H9 (cell line): ENCODE data around the gene FBXL7. TPM values are rescaled to one million over a fixed set of nuclear protein-coding genes. Genes with fewer than 3 reads are reported as not detected.

Source experiments
- DNase-seq: peaks from one replicate; pipeline ENCODE4 v3.0.0-alpha.2; 2017
- H2AFZ ChIP-seq: one replicate; pipeline ENCODE4 v1.6.1; 2013; ENCODE audit warnings: mild to moderate bottlenecking, low read length, control low read depth, moderate library complexity
- H2AK5ac ChIP-seq: 2 replicates; pipeline ENCODE4 v1.6.1; 2013; ENCODE audit warnings: low read length, control low read depth, mixed read lengths; ENCODE audit not compliant: insufficient read length
- H2BK120ac ChIP-seq: one replicate; pipeline ENCODE4 v1.6.1; 2013; ENCODE audit warnings: low read depth, mild to moderate bottlenecking, low read length, control low read depth, inconsistent platforms; ENCODE audit not compliant: poor library complexity, severe bottlenecking
- H2BK12ac ChIP-seq: 2 replicates; pipeline ENCODE4 v1.6.1; 2013; ENCODE audit warnings: low read length, control low read depth, mixed read lengths, low read depth; ENCODE audit not compliant: insufficient read length
- H2BK15ac ChIP-seq: 2 replicates; pipeline ENCODE4 v1.6.1; 2013; ENCODE audit warnings: low read depth, low read length, control low read depth
- H2BK20ac ChIP-seq: one replicate; pipeline ENCODE4 v1.6.1; 2013; ENCODE audit warnings: low read depth, mild to moderate bottlenecking, low read length, control low read depth, inconsistent platforms; ENCODE audit not compliant: poor library complexity, severe bottlenecking
- H2BK5ac ChIP-seq: 2 replicates; pipeline ENCODE4 v1.6.1; 2013; ENCODE audit warnings: low read length, control low read depth, mixed read lengths; ENCODE audit not compliant: insufficient read length
- H3K14ac ChIP-seq: 2 replicates; pipeline ENCODE4 v1.6.1; 2013; ENCODE audit warnings: low read length, control low read depth; ENCODE audit not compliant: insufficient read depth
- H3K18ac ChIP-seq: 2 replicates; pipeline ENCODE4 v1.6.1; 2013; ENCODE audit warnings: low read depth, mild to moderate bottlenecking, mixed read lengths, low read length, control low read depth; ENCODE audit not compliant: insufficient read length
- H3K23ac ChIP-seq: 2 replicates; pipeline ENCODE4 v1.6.1; 2013; ENCODE audit warnings: low read length, control low read depth, mixed read lengths, low read depth; ENCODE audit not compliant: insufficient read length
- H3K23me2 ChIP-seq: 2 replicates; pipeline ENCODE4 v1.6.1; 2013; ENCODE audit warnings: low read depth, mild to moderate bottlenecking, mixed read lengths, low read length, control low read depth; ENCODE audit not compliant: insufficient read length, poor library complexity, severe bottlenecking
- H3K27ac ChIP-seq: 2 replicates; pipeline ENCODE4 v1.5.1; 2013; ENCODE audit warnings: low read length, control low read depth, mixed read lengths, low read depth; ENCODE audit not compliant: insufficient read length
- H3K27me3 ChIP-seq: 2 replicates; pipeline ENCODE4 v1.6.1; 2013; ENCODE audit warnings: low read length, control low read depth, inconsistent platforms; ENCODE audit not compliant: insufficient read depth
- H3K4ac ChIP-seq: 2 replicates; pipeline ENCODE4 v1.6.1; 2013; ENCODE audit warnings: low read depth, mild to moderate bottlenecking, control low read depth, inconsistent platforms, low read length, moderate library complexity
- H3K4me1 ChIP-seq: 2 replicates; pipeline ENCODE4 v1.6.1; 2013; ENCODE audit warnings: low read length, control low read depth, inconsistent platforms; ENCODE audit not compliant: insufficient read depth
- H3K4me2 ChIP-seq: 2 replicates; pipeline ENCODE4 v1.6.1; 2013; ENCODE audit warnings: low read length, control low read depth, mixed read lengths; ENCODE audit not compliant: insufficient read length, insufficient read depth
- H3K56ac ChIP-seq: 2 replicates; pipeline ENCODE4 v1.6.1; 2013; ENCODE audit warnings: low read depth, mild to moderate bottlenecking, mixed read lengths, low read length, control low read depth; ENCODE audit not compliant: insufficient read length
- H3K79me1 ChIP-seq: 2 replicates; pipeline ENCODE4 v1.6.1; 2013; ENCODE audit warnings: low read depth, mild to moderate bottlenecking, moderate library complexity, low read length, control low read depth, inconsistent platforms; ENCODE audit not compliant: insufficient read depth, poor library complexity, severe bottlenecking
- H3K79me2 ChIP-seq: 2 replicates; pipeline ENCODE4 v1.6.1; 2013; ENCODE audit warnings: low read length, control low read depth, inconsistent platforms; ENCODE audit not compliant: insufficient read depth
- H3K9ac ChIP-seq: 2 replicates; pipeline ENCODE4 v1.6.1; 2013; ENCODE audit warnings: low read length, control low read depth, mixed read lengths; ENCODE audit not compliant: insufficient read length; ENCODE audit errors: extremely low read depth
- H3K9me3 ChIP-seq: one replicate; pipeline ENCODE4 v1.6.1; 2013; ENCODE audit warnings: low read depth, low read length, inconsistent platforms; ENCODE audit not compliant: control insufficient read depth
- H3T11ph ChIP-seq: one replicate; pipeline ENCODE4 v1.6.1; 2013; ENCODE audit warnings: mild to moderate bottlenecking, low read length, control low read depth, inconsistent platforms
- H4K20me1 ChIP-seq: one replicate; pipeline ENCODE4 v1.6.1; 2013; ENCODE audit not compliant: control insufficient read depth, insufficient read length, insufficient read depth
- H4K5ac ChIP-seq: 2 replicates; pipeline ENCODE4 v1.6.1; 2013; ENCODE audit warnings: low read depth, mild to moderate bottlenecking, mixed read lengths, low read length, control low read depth; ENCODE audit not compliant: insufficient read length
- H4K8ac ChIP-seq: replicated peaks from 2 replicates; pipeline ENCODE4 v1.6.1; 2013; ENCODE audit warnings: low read length, control low read depth, mixed read lengths, low read depth; ENCODE audit not compliant: insufficient read length
- H4K91ac ChIP-seq: 2 replicates; pipeline ENCODE4 v1.6.1; 2013; ENCODE audit warnings: low read depth, mild to moderate bottlenecking, moderate library complexity, mixed read lengths, low read length, control low read depth; ENCODE audit not compliant: insufficient read length
- H3K27ac Mint-ChIP-seq, 3 experiments: 2 replicates in 2 of 3; 3 replicates in 1 of 3; pipeline ENCODE4 v1.8.0; 2020 to 2021; ENCODE audit warnings: mixed read lengths in 3 of 3, mild to moderate bottlenecking in 1 of 3, moderate library complexity in 1 of 3
- H3K27me3 Mint-ChIP-seq: 2 replicates; pipeline ENCODE4 v1.8.0; 2021; ENCODE audit warnings: low read depth, mild to moderate bottlenecking, moderate library complexity, mixed read lengths
- H3K36me3 Mint-ChIP-seq, 3 experiments: 2 replicates in 2 of 3; 3 replicates in 1 of 3; pipeline ENCODE4 v1.8.0; 2020 to 2021; ENCODE audit warnings: low read depth in 3 of 3, mixed read lengths in 3 of 3; ENCODE audit not compliant: insufficient read depth in 1 of 3
- H3K4me1 Mint-ChIP-seq, 2 experiments: 2 replicates each; pipeline ENCODE4 v1.8.0; 2020; ENCODE audit warnings: mixed read lengths in 2 of 2
- H3K4me3 Mint-ChIP-seq, 2 experiments: 2 replicates in 1 of 2; 3 replicates in 1 of 2; pipeline ENCODE4 v1.8.0; 2020 to 2021; ENCODE audit warnings: mild to moderate bottlenecking in 2 of 2, mixed read lengths in 2 of 2, moderate library complexity in 1 of 2
- H3K9me3 Mint-ChIP-seq, 2 experiments: 2 replicates in 1 of 2; 3 replicates in 1 of 2; pipeline ENCODE4 v1.8.0; 2020; ENCODE audit warnings: mild to moderate bottlenecking in 2 of 2, mixed read lengths in 2 of 2, moderate library complexity in 1 of 2
- WGBS: extraction: QIAGEN DNeasy Blood & Tissue Kit; methylation state at CpG from one replicate; pipeline ENCODE4 v1.1.7; 2013; ENCODE audit warnings: missing lambda C conversion rate, low lambda C conversion rate, mixed read lengths; ENCODE audit not compliant: insufficient read length; ENCODE audit errors: extremely low coverage; 5-methylcytosine and 5-hydroxymethylcytosine counted together
- total RNA-seq: library from RNA; stranded (reverse); gene quantifications from 2 replicates; pipeline ENCODE4 v1.2.1, GENCODE V29; 2021
- TF ChIP-seq, protein P1 (sequence below): fragments of 200-600 bp; sonication (generic); conservative IDR thresholded peaks from 3 replicates; pipeline ENCODE4 v1.8.0; 2021; ENCODE audit warnings: antibody characterized with exemption, mild to moderate bottlenecking

FBXL7 gene
- total RNA-seq, 1 experiment from 2014 or later = 14.6 TPM

DNA sequence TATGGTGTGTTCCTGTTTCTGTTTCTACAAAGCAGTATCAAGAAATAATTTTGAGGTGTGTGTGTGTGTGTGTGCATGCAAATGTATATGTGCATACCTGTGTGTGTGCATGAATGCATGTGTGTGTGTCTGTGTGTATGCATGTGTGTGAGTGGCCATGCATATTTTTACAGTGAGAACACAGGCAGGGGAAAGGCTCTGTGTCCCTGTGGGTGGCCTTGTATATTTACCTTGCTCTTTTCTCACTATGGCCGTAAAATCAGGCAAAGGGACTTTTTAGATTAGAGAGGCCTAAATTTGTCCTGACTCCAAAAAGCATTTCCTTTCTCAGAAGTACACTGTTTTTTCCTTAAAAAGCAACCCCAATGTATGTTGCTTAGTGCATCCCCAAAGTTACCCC is 386.2 kb downstream of the FBXL7 start:
- no CpG with 5 or more reads among the region's 1 CpG for WGBS
- H3K27ac ChIP-seq = no peak overlapping the region
- Mint-ChIP-seq H3K36me3 (peaks cover 0 to 7% (median 0%) of the 10 kb centered on the region in 3 experiments; a peak in 2 of 7 replicates), H3K4me3 (no peak overlapping the region), H3K27me3 (no peaks in the 10 kb centered on the region), H3K4me1 (peaks cover 7 to 17% of the 10 kb centered on the region in 2 experiments), H3K9me3 (no peaks in the 10 kb centered on the region; a peak in 2 of 5 replicates), H3K27ac (no peak overlapping the region; a peak in 1 of 7 replicates)
- no peaks in the 10 kb centered on the region for H3K23me2 ChIP-seq
- no peak overlapping the region for H2BK120ac ChIP-seq
- H2BK5ac ChIP-seq = no peak overlapping the region
- no peak overlapping the region for H4K8ac ChIP-seq
- H3K9ac ChIP-seq = no peak overlapping the region
- H2BK15ac ChIP-seq = no peak overlapping the region
- H3K27me3 ChIP-seq = no peaks in the 10 kb centered on the region
- H3K79me1 ChIP-seq = no peaks in the 10 kb centered on the region
- no peak overlapping the region for H2AFZ ChIP-seq
- H2AK5ac ChIP-seq = no peak overlapping the region
- TF ChIP-seq, protein P1, sequence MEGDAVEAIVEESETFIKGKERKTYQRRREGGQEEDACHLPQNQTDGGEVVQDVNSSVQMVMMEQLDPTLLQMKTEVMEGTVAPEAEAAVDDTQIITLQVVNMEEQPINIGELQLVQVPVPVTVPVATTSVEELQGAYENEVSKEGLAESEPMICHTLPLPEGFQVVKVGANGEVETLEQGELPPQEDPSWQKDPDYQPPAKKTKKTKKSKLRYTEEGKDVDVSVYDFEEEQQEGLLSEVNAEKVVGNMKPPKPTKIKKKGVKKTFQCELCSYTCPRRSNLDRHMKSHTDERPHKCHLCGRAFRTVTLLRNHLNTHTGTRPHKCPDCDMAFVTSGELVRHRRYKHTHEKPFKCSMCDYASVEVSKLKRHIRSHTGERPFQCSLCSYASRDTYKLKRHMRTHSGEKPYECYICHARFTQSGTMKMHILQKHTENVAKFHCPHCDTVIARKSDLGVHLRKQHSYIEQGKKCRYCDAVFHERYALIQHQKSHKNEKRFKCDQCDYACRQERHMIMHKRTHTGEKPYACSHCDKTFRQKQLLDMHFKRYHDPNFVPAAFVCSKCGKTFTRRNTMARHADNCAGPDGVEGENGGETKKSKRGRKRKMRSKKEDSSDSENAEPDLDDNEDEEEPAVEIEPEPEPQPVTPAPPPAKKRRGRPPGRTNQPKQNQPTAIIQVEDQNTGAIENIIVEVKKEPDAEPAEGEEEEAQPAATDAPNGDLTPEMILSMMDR = no peak
- no peak overlapping the region for H3K14ac ChIP-seq
- H3T11ph ChIP-seq = no peak overlapping the region
- H4K91ac ChIP-seq = no peak overlapping the region
- no peaks in the 10 kb centered on the region for H3K79me2 ChIP-seq
- no peaks in the 10 kb centered on the region for H3K4me1 ChIP-seq
- no peak overlapping the region for H3K18ac ChIP-seq
- no peak overlapping the region for H2BK20ac ChIP-seq
- H3K23ac ChIP-seq = no peak overlapping the region
- no peak overlapping the region for H4K5ac ChIP-seq
- H3K9me3 ChIP-seq = no peaks in the 10 kb centered on the region
- DNase-seq = no peak
- no peak overlapping the region for H2BK12ac ChIP-seq
- H4K20me1 ChIP-seq = no peaks in the 10 kb centered on the region
- no peak overlapping the region for H3K4ac ChIP-seq
- no peak overlapping the region for H3K56ac ChIP-seq
- H3K4me2 ChIP-seq = no peak overlapping the region
